Stomach smooth muscle (tissue), 2 donors: Measurements from ENCODE around the gene OR2AE1.

ENCODE experiments used
- H3K27ac ChIP-seq: one replicate; pipeline ENCODE4 v1.7.0; 2013; ENCODE audit warnings: mild to moderate bottlenecking, low read length, inconsistent platforms
- H3K27me3 ChIP-seq, 2 donors: one replicate each; pipeline ENCODE4 v1.7.0; 2013; ENCODE audit warnings: low read length in 2 of 2; ENCODE audit not compliant: insufficient read depth in 2 of 2, control insufficient read depth in 1 of 2
- H3K36me3 ChIP-seq, 2 donors: one replicate each; pipeline ENCODE4 v1.7.0; 2013; ENCODE audit warnings: low read length in 2 of 2; ENCODE audit not compliant: control insufficient read depth in 2 of 2, insufficient read depth in 2 of 2
- H3K4me1 ChIP-seq: one replicate; pipeline ENCODE4 v1.7.0; 2013; ENCODE audit warnings: low read length; ENCODE audit not compliant: control insufficient read depth, insufficient read depth
- H3K4me3 ChIP-seq, 2 donors: one replicate each; pipeline ENCODE4 v1.7.0; 2013; ENCODE audit warnings: low read length in 2 of 2
- H3K9ac ChIP-seq, 2 donors: one replicate each; pipeline ENCODE4 v1.7.0; 2013; ENCODE audit warnings: low read length in 2 of 2, mild to moderate bottlenecking in 1 of 2
- H3K9me3 ChIP-seq, 2 donors: one replicate each; pipeline ENCODE4 v1.7.0; 2013; ENCODE audit warnings: low read length in 2 of 2; ENCODE audit not compliant: control insufficient read depth in 2 of 2
- donor health status: healthy.
- donor health status: Pancreatic carcinoma.

OR2AE1 gene

DNA sequence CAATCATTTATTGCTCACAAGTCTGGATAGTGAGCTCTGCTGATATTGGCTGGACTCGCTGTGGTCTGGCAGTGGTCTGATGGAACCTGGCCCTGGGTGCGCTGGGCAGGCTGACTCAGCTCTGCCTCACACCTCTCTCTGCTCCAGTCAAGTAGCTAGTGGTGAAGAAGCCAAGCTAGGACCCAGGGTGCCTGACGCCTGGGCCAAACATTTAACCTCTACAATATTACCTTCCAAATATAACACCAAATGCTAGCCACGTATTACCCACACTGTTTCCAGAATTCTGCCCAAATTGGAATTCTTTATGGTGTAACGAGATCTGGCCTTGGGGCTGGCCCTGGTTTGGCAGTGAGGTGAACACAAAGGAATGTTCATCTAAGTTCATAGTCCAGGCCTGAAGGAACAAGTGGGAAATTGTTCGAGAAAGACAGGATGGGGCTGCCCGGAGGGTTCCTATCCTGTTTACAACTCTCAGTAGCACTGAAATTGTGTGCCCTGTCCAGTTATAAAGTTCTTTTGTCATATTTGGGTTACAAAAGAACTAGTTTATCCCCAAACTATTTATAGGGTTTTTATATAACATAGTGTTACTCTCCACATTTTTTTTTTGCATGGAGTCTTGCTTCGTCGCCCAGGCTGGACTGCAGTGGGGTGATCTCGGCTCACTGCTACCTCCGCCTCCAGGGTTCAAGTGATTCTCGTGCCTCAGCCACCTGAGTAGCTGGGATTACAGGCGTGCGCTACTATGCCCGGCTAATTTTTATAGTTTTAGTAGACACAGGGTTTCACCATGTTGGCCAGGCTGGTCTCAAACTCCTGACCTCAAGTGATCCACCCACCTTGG is 16.3 kb downstream of the OR2AE1 start:
- Histone ChIP-seq H3K9ac (no peak overlapping the region), H3K4me1 (no peaks in the 10 kb centered on the region), H3K4me3 (no peak overlapping the region), H3K36me3 (no peaks in the 10 kb centered on the region), H3K27ac (no peak overlapping the region), H3K27me3 (no peaks in the 10 kb centered on the region), H3K9me3 (peaks cover 8 to 13% of the 10 kb centered on the region in 2 donors)

DNA sequence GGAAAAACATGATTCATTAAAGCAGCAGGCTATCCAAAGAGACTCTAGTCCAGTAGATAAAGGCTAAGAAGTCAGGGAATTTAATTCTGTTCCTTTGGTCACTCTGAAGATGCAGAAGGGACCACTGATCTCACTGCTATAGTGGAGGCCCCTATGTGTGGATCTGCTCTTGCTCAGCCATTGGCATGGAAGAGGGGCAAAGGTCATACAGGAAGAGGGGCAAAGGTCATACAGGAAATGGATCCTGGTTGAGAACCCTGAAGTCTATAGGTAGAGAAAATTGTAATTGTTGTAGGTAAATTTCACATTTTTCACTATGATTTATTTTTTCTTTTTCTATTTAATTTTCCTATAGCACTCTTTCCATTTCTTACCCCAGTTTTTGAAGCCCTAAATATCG is 21.6 kb downstream of the OR2AE1 start:
- Histone ChIP-seq H3K9ac (no peak overlapping the region), H3K36me3 (no peaks in the 10 kb centered on the region), H3K27ac (no peak overlapping the region), H3K4me3 (no peak overlapping the region), H3K9me3 (no peaks in the 10 kb centered on the region), H3K4me1 (no peaks in the 10 kb centered on the region), H3K27me3 (no peaks in the 10 kb centered on the region)

DNA sequence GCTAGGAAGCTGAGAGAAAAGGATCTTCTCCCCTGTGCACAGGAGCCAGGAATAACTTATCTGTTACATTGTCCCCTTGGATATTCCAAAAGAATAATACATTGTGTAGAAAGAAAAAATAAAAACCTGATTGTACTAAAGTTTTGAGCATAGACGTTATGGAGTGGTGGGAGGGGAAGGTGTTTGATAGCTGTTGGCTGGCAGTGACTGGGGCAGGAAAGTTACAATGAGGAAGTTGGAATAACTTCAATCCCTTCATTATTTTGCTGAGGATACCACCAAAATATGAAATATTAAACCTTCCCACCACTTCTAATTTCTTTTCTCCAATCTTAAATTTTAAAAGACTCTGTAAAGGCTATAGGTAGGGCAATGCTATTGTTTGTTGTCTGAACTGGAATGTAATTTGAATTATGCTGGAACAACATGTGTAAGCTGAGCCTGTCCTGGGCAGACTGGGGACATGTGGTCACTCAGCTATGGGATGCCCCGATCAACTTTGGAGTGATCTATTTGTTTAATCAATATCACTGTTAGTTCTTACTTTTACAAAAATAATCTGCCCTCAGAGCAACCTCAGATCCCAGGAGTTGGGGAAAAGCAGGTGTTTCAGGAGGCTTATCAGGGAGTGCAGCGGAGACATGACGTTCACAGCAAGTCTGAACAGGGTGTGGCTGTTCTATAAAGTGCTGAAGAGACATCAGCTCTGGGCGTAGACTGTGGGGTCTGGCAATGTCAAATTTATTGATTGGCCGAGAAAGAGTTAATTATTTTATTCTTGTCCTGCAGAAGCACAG is 28.2 kb downstream of the OR2AE1 start:
- H3K27me3 ChIP-seq: no peaks in the 10 kb centered on the region
- H3K4me1 ChIP-seq: no peaks in the 10 kb centered on the region
- no peaks in the 10 kb centered on the region for H3K9me3 ChIP-seq
- no peak overlapping the region for H3K9ac ChIP-seq
- H3K36me3 ChIP-seq: no peaks in the 10 kb centered on the region
- H3K27ac ChIP-seq: no peak overlapping the region
- no peak overlapping the region for H3K4me3 ChIP-seq

DNA sequence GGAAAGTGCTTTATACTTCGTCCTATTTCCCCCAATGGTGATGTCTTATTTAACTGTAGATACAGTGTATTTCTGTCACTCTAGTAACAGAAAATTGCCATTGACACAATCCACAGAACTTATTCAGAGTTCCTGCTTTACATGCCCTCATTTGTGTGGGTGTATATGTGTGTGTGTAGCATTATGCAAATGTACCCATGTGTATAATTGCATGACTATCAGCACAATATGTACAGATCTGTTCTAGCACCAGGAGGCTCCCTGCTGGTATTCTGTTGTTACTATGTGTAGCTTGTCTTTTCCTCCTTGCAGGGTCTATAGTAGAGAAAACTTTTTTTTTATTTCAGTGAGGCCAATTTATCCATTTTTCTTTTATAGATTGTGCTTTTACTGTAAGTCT is 32.5 kb downstream of the OR2AE1 start:
- Histone ChIP-seq H3K27ac (no peak overlapping the region), H3K4me1 (no peaks in the 10 kb centered on the region), H3K36me3 (no peaks in the 10 kb centered on the region), H3K9me3 (no peaks in the 10 kb centered on the region), H3K27me3 (no peaks in the 10 kb centered on the region), H3K4me3 (no peak overlapping the region), H3K9ac (no peak overlapping the region)

DNA sequence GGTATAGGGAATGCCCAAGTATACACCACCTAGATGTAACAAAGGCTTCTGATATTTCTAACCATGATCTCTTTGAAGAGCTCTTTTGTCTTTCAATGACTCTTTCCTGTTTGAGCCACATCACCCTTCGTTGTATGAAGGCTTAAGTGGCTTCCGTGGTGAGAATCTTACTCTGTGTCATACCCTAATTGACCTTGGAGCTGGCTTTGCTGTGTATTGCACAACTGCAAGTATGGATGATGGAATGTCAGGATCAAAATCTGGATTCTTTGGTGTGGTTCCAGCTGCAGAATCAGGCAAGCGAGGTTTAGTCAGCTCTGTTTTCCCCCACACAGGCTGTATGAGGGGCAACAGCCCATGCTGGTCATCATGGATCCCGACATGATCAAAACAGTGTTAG is 33.0 kb downstream of the OR2AE1 start:
- Histone ChIP-seq H3K27ac (no peak overlapping the region), H3K9me3 (no peaks in the 10 kb centered on the region), H3K27me3 (no peaks in the 10 kb centered on the region), H3K9ac (no peak overlapping the region), H3K4me3 (no peak overlapping the region), H3K36me3 (no peaks in the 10 kb centered on the region), H3K4me1 (no peaks in the 10 kb centered on the region)

DNA sequence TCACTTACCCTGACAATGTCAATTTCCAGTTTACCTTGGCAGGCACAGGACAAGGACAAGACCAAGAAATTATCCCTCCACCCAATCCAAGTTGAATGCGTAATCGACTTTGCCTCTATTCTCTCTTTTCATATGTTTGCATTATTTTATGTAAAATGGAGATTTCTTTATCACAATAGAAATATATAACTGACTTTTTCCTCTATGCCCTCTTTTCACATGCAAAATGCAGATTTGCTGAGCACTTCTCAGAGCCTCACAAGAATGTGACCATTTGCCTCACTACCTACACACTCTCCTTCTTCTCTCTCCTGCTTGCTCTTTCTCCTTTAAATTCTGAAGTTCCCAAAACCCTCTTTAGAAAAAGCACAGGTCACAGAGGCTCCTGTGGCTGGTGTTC is 33.9 kb downstream of the OR2AE1 start:
- Histone ChIP-seq H3K27ac (no peak overlapping the region), H3K36me3 (no peaks in the 10 kb centered on the region), H3K4me3 (no peak overlapping the region), H3K4me1 (no peaks in the 10 kb centered on the region), H3K27me3 (no peaks in the 10 kb centered on the region), H3K9me3 (no peaks in the 10 kb centered on the region), H3K9ac (no peak overlapping the region)

DNA sequence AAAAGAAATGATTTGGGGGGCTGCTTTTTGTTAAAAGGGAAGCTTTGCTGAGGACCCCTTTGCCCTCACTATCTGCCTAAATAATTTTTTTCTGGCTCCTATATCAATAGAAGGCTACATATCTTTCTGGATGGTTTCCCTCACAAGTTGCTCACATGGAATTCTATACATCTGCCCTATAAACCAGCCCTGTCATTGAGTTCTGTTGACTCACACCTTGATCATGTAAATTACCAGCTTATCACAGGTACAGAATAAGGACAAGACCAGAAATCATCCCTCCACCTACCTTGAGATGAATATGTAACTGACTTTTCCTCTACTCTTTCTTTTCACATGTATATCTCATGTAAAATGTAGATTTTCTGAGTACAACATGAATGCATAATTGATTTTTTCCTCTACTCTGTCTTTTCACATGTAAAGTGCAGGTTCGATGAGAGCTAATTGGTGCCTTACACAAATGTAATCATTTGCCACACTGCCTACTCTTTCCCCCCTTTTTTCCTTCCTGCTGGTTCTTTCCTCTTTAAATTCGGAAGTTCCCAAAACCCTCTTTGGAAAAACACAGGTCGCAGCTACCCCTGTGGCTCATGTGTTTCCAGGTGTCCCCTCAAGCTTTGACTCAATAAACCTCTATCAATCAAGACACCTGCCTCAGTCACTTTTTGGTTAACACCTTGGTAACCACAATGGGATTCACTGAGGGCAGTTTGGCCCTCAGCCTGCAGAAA is 36.5 kb downstream of the OR2AE1 start:
- H3K27me3 ChIP-seq: no peaks in the 10 kb centered on the region
- no peaks in the 10 kb centered on the region for H3K36me3 ChIP-seq
- no peak overlapping the region for H3K27ac ChIP-seq
- H3K9ac ChIP-seq: no peak overlapping the region
- no peak overlapping the region for H3K4me3 ChIP-seq
- H3K4me1 ChIP-seq: no peaks in the 10 kb centered on the region
- no peaks in the 10 kb centered on the region for H3K9me3 ChIP-seq

DNA sequence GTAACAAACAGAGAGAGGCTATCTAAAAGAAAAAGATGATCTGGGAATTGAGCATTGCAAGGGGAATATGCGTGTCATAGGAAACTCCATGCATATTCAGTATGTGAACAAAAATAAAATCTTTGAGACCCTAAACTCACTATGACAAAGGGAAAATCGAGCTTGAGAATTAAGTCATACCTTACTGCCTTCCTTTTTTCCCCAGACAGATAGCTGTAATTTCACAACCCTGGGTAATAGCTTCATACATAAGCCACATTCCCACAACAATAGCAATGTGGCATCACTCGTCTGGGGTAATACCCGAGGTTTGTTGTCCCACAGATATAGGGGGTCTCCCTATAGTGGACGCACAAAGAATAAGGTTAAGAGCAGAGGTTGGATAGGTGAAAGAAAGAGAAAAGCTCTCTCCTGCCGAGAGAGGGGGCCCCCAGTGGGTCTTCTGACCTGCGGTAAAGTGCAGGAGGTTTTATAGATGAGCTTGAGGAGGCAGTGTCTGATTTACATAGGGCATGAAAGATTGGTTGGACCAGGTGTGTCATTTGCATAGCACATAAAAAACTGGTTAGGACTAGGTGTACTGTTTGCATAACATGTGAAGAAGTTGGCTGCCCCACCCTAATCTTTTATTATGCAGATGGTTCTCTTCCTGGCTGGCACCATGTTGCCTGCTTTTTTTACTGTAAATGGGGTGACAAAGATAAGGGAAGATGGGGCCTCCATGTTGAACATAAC is 37.4 kb downstream of the OR2AE1 start:
- Histone ChIP-seq H3K9ac (no peak overlapping the region), H3K27me3 (no peaks in the 10 kb centered on the region), H3K27ac (no peak overlapping the region), H3K36me3 (no peaks in the 10 kb centered on the region), H3K4me3 (no peak overlapping the region), H3K9me3 (no peaks in the 10 kb centered on the region), H3K4me1 (no peaks in the 10 kb centered on the region)

DNA sequence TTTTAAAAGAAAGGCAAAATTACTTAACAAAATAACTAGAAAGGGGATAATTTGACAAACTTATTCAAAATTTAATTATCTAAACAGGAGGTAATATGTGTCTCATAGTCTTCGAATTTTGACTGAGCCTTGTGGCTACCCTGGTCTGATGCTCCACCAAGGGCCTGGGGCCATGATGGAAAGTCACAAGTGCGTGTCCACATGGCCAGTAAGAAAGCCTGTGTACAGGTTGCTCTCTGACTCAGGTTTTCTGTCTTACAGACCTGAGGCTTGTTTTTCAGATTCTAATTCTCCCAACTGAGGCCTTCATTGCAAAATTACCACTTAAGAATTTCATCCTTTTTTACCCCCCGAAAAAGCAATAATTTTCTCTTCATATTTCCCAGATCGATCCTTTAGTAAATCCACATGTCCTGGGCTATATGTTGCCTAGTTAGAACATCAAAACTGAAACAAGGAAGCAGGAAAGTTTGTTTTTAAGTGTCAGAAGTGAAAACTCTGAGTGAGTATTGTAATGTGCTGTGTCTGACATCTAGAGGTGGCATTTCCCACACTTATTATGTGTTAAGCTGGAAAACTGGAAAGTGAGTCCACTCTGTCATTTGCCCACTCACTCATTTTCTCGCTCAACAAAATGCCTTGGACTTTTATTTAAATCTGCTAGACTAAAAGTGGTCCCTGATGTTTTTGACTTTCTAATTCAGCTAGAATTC is 39.0 kb downstream of the OR2AE1 start:
- no peak overlapping the region for H3K27ac ChIP-seq

DNA sequence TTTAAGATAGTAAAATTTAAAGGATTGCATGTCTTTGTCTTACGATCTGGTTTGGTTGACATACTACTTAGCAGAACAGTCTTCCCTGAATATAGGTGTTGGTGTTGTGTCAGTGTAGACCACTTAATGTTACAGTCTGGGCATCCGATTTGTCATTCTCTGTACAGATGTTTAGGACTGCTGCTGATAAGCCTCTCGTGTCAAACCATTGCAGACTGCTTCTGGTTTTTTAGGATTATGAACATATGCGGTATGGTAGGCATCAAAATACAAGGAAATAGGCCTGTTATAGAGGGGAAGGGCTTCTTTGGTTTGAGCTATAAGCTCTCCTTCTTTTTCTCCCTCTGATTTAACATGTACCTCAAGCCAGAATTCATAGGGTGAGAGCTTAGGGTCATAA is 41.6 kb downstream of the OR2AE1 start:
- no peaks in the 10 kb centered on the region for H3K9me3 ChIP-seq
- H3K27me3 ChIP-seq: no peaks in the 10 kb centered on the region
- H3K4me1 ChIP-seq: no peaks in the 10 kb centered on the region
- H3K36me3 ChIP-seq: no peaks in the 10 kb centered on the region
- no peak overlapping the region for H3K4me3 ChIP-seq
- no peak overlapping the region for H3K27ac ChIP-seq
- no peak overlapping the region for H3K9ac ChIP-seq

More for the DNA sequence above, 39.0 kb downstream of the OR2AE1 start:
- no peaks in the 10 kb centered on the region for H3K36me3 ChIP-seq
- H3K4me3 ChIP-seq: no peak overlapping the region
- no peaks in the 10 kb centered on the region for H3K9me3 ChIP-seq
- no peak overlapping the region for H3K9ac ChIP-seq
- H3K4me1 ChIP-seq: no peaks in the 10 kb centered on the region
- no peaks in the 10 kb centered on the region for H3K27me3 ChIP-seq
